Neuron (in vitro differentiated cells): Measurements from ENCODE around the gene PFN3.

ENCODE experiments used
- H2AFZ ChIP-seq: one replicate; pipeline ENCODE4 v1.6.1; 2013; ENCODE audit warnings: low read depth, mild to moderate bottlenecking, inconsistent platforms, low read length, moderate library complexity
- H3K27me3 ChIP-seq: one replicate; pipeline ENCODE4 v1.6.1; 2013; ENCODE audit warnings: low read length; ENCODE audit not compliant: insufficient read depth
- H3K36me3 ChIP-seq: one replicate; pipeline ENCODE4 v1.6.1; 2013; ENCODE audit warnings: low read length; ENCODE audit not compliant: insufficient read depth
- H3K4me1 ChIP-seq: one replicate; pipeline ENCODE4 v1.6.1; 2013; ENCODE audit warnings: low read length; ENCODE audit not compliant: insufficient read depth
- H3K4me3 ChIP-seq: 2 replicates; pipeline ENCODE4 v1.5.1; 2013; ENCODE audit warnings: mild to moderate bottlenecking, low read length, moderate library complexity
- H3K9me3 ChIP-seq: one replicate; pipeline ENCODE4 v1.6.1; 2013; ENCODE audit warnings: low read length

PFN3 gene

GRCh38 chr5:177432839-177433657, 32.6 kb upstream of the PFN3 start:
- Histone ChIP-seq H3K36me3 (peaks cover 50% of the 10 kb centered on the region), H3K4me1 (peaks cover 2% of the 10 kb centered on the region), H3K9me3 (no peaks in the 10 kb centered on the region), H3K4me3 (no peak overlapping the region), H2AFZ (no peak overlapping the region), H3K27me3 (no peaks in the 10 kb centered on the region)

GRCh38 chr5:177432143-177432838, 31.8 kb upstream of the PFN3 start:
- Histone ChIP-seq H3K4me3 (no peak overlapping the region), H2AFZ (no peak overlapping the region), H3K9me3 (no peaks in the 10 kb centered on the region), H3K27me3 (no peaks in the 10 kb centered on the region), H3K36me3 (peaks cover 45% of the 10 kb centered on the region), H3K4me1 (peaks cover 9% of the 10 kb centered on the region)

- no peak overlapping the region for H2AFZ ChIP-seq
- no peaks in the 10 kb centered on the region for H3K27me3 ChIP-seq
- peaks cover 12% of the 10 kb centered on the region for H3K4me1 ChIP-seq
- H3K36me3 ChIP-seq: peaks cover 41% of the 10 kb centered on the region
- H3K9me3 ChIP-seq: no peaks in the 10 kb centered on the region
- H3K4me3 ChIP-seq: no peak overlapping the region
These were observed 31.1 kb upstream of the PFN3 start for GRCh38 chr5:177431317-177432142.

- H3K9me3 ChIP-seq: no peaks in the 10 kb centered on the region
- H3K4me3 ChIP-seq: no peak overlapping the region
- no peaks in the 10 kb centered on the region for H3K27me3 ChIP-seq
- H3K4me1 ChIP-seq: peaks cover 12% of the 10 kb centered on the region
- H3K36me3 ChIP-seq: peaks cover 40% of the 10 kb centered on the region
- no peak overlapping the region for H2AFZ ChIP-seq
These were observed 30.5 kb upstream of the PFN3 start for GRCh38 chr5:177430972-177431316.

- Histone ChIP-seq H3K4me1 (peaks cover 16% of the 10 kb centered on the region), H2AFZ (no peak overlapping the region), H3K4me3 (no peak overlapping the region), H3K9me3 (no peaks in the 10 kb centered on the region), H3K27me3 (no peaks in the 10 kb centered on the region), H3K36me3 (peaks cover 34% of the 10 kb centered on the region)
These were observed 29.9 kb upstream of the PFN3 start for GRCh38 chr5:177430140-177430951.

- H3K4me1 ChIP-seq: peaks cover 18% of the 10 kb centered on the region
- H3K27me3 ChIP-seq: no peaks in the 10 kb centered on the region
- H3K9me3 ChIP-seq: no peaks in the 10 kb centered on the region
- peaks cover 29% of the 10 kb centered on the region for H3K36me3 ChIP-seq
- no peak overlapping the region for H3K4me3 ChIP-seq
- no peak overlapping the region for H2AFZ ChIP-seq
These were observed 29.0 kb upstream of the PFN3 start for GRCh38 chr5:177429248-177430040.

GRCh38 chr5:177428574-177429217, 28.2 kb upstream of the PFN3 start:
- H3K27me3 ChIP-seq: no peaks in the 10 kb centered on the region
- no peak overlapping the region for H3K4me3 ChIP-seq
- no peaks in the 10 kb centered on the region for H3K9me3 ChIP-seq
- H2AFZ ChIP-seq: no peak overlapping the region
- peaks cover 18% of the 10 kb centered on the region for H3K4me1 ChIP-seq
- H3K36me3 ChIP-seq: peaks cover 22% of the 10 kb centered on the region

- Histone ChIP-seq H2AFZ (no peak overlapping the region), H3K36me3 (peaks cover 16% of the 10 kb centered on the region), H3K27me3 (no peaks in the 10 kb centered on the region), H3K4me3 (peak overlapping the region; percentile 79), H3K4me1 (peaks cover 18% of the 10 kb centered on the region), H3K9me3 (no peaks in the 10 kb centered on the region)
These were observed 27.6 kb upstream of the PFN3 start for GRCh38 chr5:177427919-177428573.

GRCh38 chr5:177427211-177427822, 26.9 kb upstream of the PFN3 start:
- peak overlapping the region; percentile 79 for H3K4me3 ChIP-seq
- H3K4me1 ChIP-seq: peaks cover 18% of the 10 kb centered on the region
- no peaks in the 10 kb centered on the region for H3K9me3 ChIP-seq
- no peak overlapping the region for H2AFZ ChIP-seq
- H3K36me3 ChIP-seq: peaks cover 9% of the 10 kb centered on the region
- no peaks in the 10 kb centered on the region for H3K27me3 ChIP-seq

- Histone ChIP-seq H3K9me3 (no peaks in the 10 kb centered on the region), H3K4me3 (peak within 1 kb of the TSS; percentile 79), H3K4me1 (peaks cover 18% of the 10 kb centered on the region), H2AFZ (peak within 1 kb of the TSS; percentile 39), H3K27me3 (no peaks in the 10 kb centered on the region), H3K36me3 (peaks cover 5% of the 10 kb centered on the region)
These were observed 26.2 kb upstream of the PFN3 start, which contains the start of gene GRK6 for GRCh38 chr5:177426566-177427210. TSS of gene GRK6 (plus strand) at chr5:177426676. CDS start at chr5:177426846, 170 bp downstream.
